H9 (cell line): ENCODE measurements around the gene ATP2B2. TPM values are rescaled to one million over a fixed set of nuclear protein-coding genes. Genes with fewer than 3 reads are reported as not detected.
A peak's percentile ranks its signal among the peaks of the same experiment; 100 is the strongest.

Experiments
- DNase-seq: peaks from one replicate; pipeline ENCODE4 v3.0.0-alpha.2; 2017
- H2AFZ ChIP-seq: one replicate; pipeline ENCODE4 v1.6.1; 2013; ENCODE audit warnings: mild to moderate bottlenecking, low read length, control low read depth, moderate library complexity
- H2AK5ac ChIP-seq: 2 replicates; pipeline ENCODE4 v1.6.1; 2013; ENCODE audit warnings: low read length, control low read depth, mixed read lengths; ENCODE audit not compliant: insufficient read length
- H2BK120ac ChIP-seq: one replicate; pipeline ENCODE4 v1.6.1; 2013; ENCODE audit warnings: low read depth, mild to moderate bottlenecking, low read length, control low read depth, inconsistent platforms; ENCODE audit not compliant: poor library complexity, severe bottlenecking
- H2BK12ac ChIP-seq: 2 replicates; pipeline ENCODE4 v1.6.1; 2013; ENCODE audit warnings: low read length, control low read depth, mixed read lengths, low read depth; ENCODE audit not compliant: insufficient read length
- H2BK15ac ChIP-seq: 2 replicates; pipeline ENCODE4 v1.6.1; 2013; ENCODE audit warnings: low read depth, low read length, control low read depth
- H2BK20ac ChIP-seq: one replicate; pipeline ENCODE4 v1.6.1; 2013; ENCODE audit warnings: low read depth, mild to moderate bottlenecking, low read length, control low read depth, inconsistent platforms; ENCODE audit not compliant: poor library complexity, severe bottlenecking
- H2BK5ac ChIP-seq: 2 replicates; pipeline ENCODE4 v1.6.1; 2013; ENCODE audit warnings: low read length, control low read depth, mixed read lengths; ENCODE audit not compliant: insufficient read length
- H3K14ac ChIP-seq: 2 replicates; pipeline ENCODE4 v1.6.1; 2013; ENCODE audit warnings: low read length, control low read depth; ENCODE audit not compliant: insufficient read depth
- H3K18ac ChIP-seq: 2 replicates; pipeline ENCODE4 v1.6.1; 2013; ENCODE audit warnings: low read depth, mild to moderate bottlenecking, mixed read lengths, low read length, control low read depth; ENCODE audit not compliant: insufficient read length
- H3K23ac ChIP-seq: 2 replicates; pipeline ENCODE4 v1.6.1; 2013; ENCODE audit warnings: low read length, control low read depth, mixed read lengths, low read depth; ENCODE audit not compliant: insufficient read length
- H3K23me2 ChIP-seq: 2 replicates; pipeline ENCODE4 v1.6.1; 2013; ENCODE audit warnings: low read depth, mild to moderate bottlenecking, mixed read lengths, low read length, control low read depth; ENCODE audit not compliant: insufficient read length, poor library complexity, severe bottlenecking
- H3K27ac ChIP-seq: 2 replicates; pipeline ENCODE4 v1.5.1; 2013; ENCODE audit warnings: low read length, control low read depth, mixed read lengths, low read depth; ENCODE audit not compliant: insufficient read length
- H3K27me3 ChIP-seq: 2 replicates; pipeline ENCODE4 v1.6.1; 2013; ENCODE audit warnings: low read length, control low read depth, inconsistent platforms; ENCODE audit not compliant: insufficient read depth
- H3K4ac ChIP-seq: 2 replicates; pipeline ENCODE4 v1.6.1; 2013; ENCODE audit warnings: low read depth, mild to moderate bottlenecking, control low read depth, inconsistent platforms, low read length, moderate library complexity
- H3K4me1 ChIP-seq: 2 replicates; pipeline ENCODE4 v1.6.1; 2013; ENCODE audit warnings: low read length, control low read depth, inconsistent platforms; ENCODE audit not compliant: insufficient read depth
- H3K4me2 ChIP-seq: 2 replicates; pipeline ENCODE4 v1.6.1; 2013; ENCODE audit warnings: low read length, control low read depth, mixed read lengths; ENCODE audit not compliant: insufficient read length, insufficient read depth
- H3K56ac ChIP-seq: 2 replicates; pipeline ENCODE4 v1.6.1; 2013; ENCODE audit warnings: low read depth, mild to moderate bottlenecking, mixed read lengths, low read length, control low read depth; ENCODE audit not compliant: insufficient read length
- H3K79me1 ChIP-seq: 2 replicates; pipeline ENCODE4 v1.6.1; 2013; ENCODE audit warnings: low read depth, mild to moderate bottlenecking, moderate library complexity, low read length, control low read depth, inconsistent platforms; ENCODE audit not compliant: insufficient read depth, poor library complexity, severe bottlenecking
- H3K79me2 ChIP-seq: 2 replicates; pipeline ENCODE4 v1.6.1; 2013; ENCODE audit warnings: low read length, control low read depth, inconsistent platforms; ENCODE audit not compliant: insufficient read depth
- H3K9ac ChIP-seq: 2 replicates; pipeline ENCODE4 v1.6.1; 2013; ENCODE audit warnings: low read length, control low read depth, mixed read lengths; ENCODE audit not compliant: insufficient read length; ENCODE audit errors: extremely low read depth
- H3K9me3 ChIP-seq: one replicate; pipeline ENCODE4 v1.6.1; 2013; ENCODE audit warnings: low read depth, low read length, inconsistent platforms; ENCODE audit not compliant: control insufficient read depth
- H3T11ph ChIP-seq: one replicate; pipeline ENCODE4 v1.6.1; 2013; ENCODE audit warnings: mild to moderate bottlenecking, low read length, control low read depth, inconsistent platforms
- H4K20me1 ChIP-seq: one replicate; pipeline ENCODE4 v1.6.1; 2013; ENCODE audit not compliant: control insufficient read depth, insufficient read length, insufficient read depth
- H4K5ac ChIP-seq: 2 replicates; pipeline ENCODE4 v1.6.1; 2013; ENCODE audit warnings: low read depth, mild to moderate bottlenecking, mixed read lengths, low read length, control low read depth; ENCODE audit not compliant: insufficient read length
- H4K8ac ChIP-seq: replicated peaks from 2 replicates; pipeline ENCODE4 v1.6.1; 2013; ENCODE audit warnings: low read length, control low read depth, mixed read lengths, low read depth; ENCODE audit not compliant: insufficient read length
- H4K91ac ChIP-seq: 2 replicates; pipeline ENCODE4 v1.6.1; 2013; ENCODE audit warnings: low read depth, mild to moderate bottlenecking, moderate library complexity, mixed read lengths, low read length, control low read depth; ENCODE audit not compliant: insufficient read length
- H3K27ac Mint-ChIP-seq, 3 experiments: 2 replicates in 2 of 3; 3 replicates in 1 of 3; pipeline ENCODE4 v1.8.0; 2020 to 2021; ENCODE audit warnings: mixed read lengths in 3 of 3, mild to moderate bottlenecking in 1 of 3, moderate library complexity in 1 of 3
- H3K27me3 Mint-ChIP-seq: 2 replicates; pipeline ENCODE4 v1.8.0; 2021; ENCODE audit warnings: low read depth, mild to moderate bottlenecking, moderate library complexity, mixed read lengths
- H3K36me3 Mint-ChIP-seq, 3 experiments: 2 replicates in 2 of 3; 3 replicates in 1 of 3; pipeline ENCODE4 v1.8.0; 2020 to 2021; ENCODE audit warnings: low read depth in 3 of 3, mixed read lengths in 3 of 3; ENCODE audit not compliant: insufficient read depth in 1 of 3
- H3K4me1 Mint-ChIP-seq, 2 experiments: 2 replicates each; pipeline ENCODE4 v1.8.0; 2020; ENCODE audit warnings: mixed read lengths in 2 of 2
- H3K4me3 Mint-ChIP-seq, 2 experiments: 2 replicates in 1 of 2; 3 replicates in 1 of 2; pipeline ENCODE4 v1.8.0; 2020 to 2021; ENCODE audit warnings: mild to moderate bottlenecking in 2 of 2, mixed read lengths in 2 of 2, moderate library complexity in 1 of 2
- H3K9me3 Mint-ChIP-seq, 2 experiments: 2 replicates in 1 of 2; 3 replicates in 1 of 2; pipeline ENCODE4 v1.8.0; 2020; ENCODE audit warnings: mild to moderate bottlenecking in 2 of 2, mixed read lengths in 2 of 2, moderate library complexity in 1 of 2
- WGBS: extraction: QIAGEN DNeasy Blood & Tissue Kit; methylation state at CpG from one replicate; pipeline ENCODE4 v1.1.7; 2013; ENCODE audit warnings: missing lambda C conversion rate, low lambda C conversion rate, mixed read lengths; ENCODE audit not compliant: insufficient read length; ENCODE audit errors: extremely low coverage; 5-methylcytosine and 5-hydroxymethylcytosine counted together
- total RNA-seq: library from RNA; stranded (reverse); gene quantifications from 2 replicates; pipeline ENCODE4 v1.2.1, GENCODE V29; 2021
- TF ChIP-seq, protein P1 (sequence below): fragments of 200-600 bp; sonication (generic); conservative IDR thresholded peaks from 3 replicates; pipeline ENCODE4 v1.8.0; 2021; ENCODE audit warnings: antibody characterized with exemption, mild to moderate bottlenecking

ATP2B2 gene
- total RNA-seq, 1 experiment from 2014 or later: 0.33 TPM

DNA sequence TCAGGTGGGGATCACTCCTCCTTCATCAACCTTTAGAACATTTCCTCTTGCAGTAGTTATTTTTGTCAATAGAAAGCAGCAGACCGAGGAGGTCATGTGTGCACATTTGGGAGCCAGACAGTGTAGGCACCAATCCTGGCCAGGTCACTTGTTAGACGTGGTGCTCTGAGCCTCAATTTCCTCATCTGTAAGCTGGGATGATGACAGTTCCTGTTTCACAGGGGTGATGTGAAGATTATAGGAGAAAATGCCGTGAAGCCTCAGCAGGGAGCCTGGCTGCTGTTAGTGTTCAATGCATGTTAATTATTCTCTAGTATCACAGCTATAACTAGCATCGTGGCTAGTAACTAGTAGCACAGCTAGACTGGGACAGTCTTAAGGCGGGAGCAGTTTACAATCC lies 64.7 kb downstream of the ATP2B2 start:
- H4K8ac ChIP-seq: no peak overlapping the region
- no peak for DNase-seq
- H3K23ac ChIP-seq: no peak overlapping the region
- no peak overlapping the region for H4K5ac ChIP-seq
- no peak overlapping the region for H2BK20ac ChIP-seq
- H3K9me3 ChIP-seq: no peaks in the 10 kb centered on the region
- H3K4ac ChIP-seq: no peak overlapping the region
- H3K4me1 ChIP-seq: peaks cover 2% of the 10 kb centered on the region; the same call in 1 of the 2 replicates
- no peaks in the 10 kb centered on the region for H4K20me1 ChIP-seq
- Mint-ChIP-seq H3K9me3 (no peaks in the 10 kb centered on the region; a peak in 1 of 5 replicates), H3K27ac (peak overlapping the region in 1 of 3 experiments; percentile 54; a peak in 2 of 7 replicates), H3K36me3 (no peaks in the 10 kb centered on the region), H3K4me1 (peaks cover 5 to 8% of the 10 kb centered on the region in 2 experiments), H3K27me3 (peaks cover 4% of the 10 kb centered on the region), H3K4me3 (no peak overlapping the region)
- H2AFZ ChIP-seq: no peak overlapping the region
- no peak overlapping the region for H3K4me2 ChIP-seq
- H2BK12ac ChIP-seq: no peak overlapping the region
- no peak overlapping the region for H3K27ac ChIP-seq
- H2BK120ac ChIP-seq: no peak overlapping the region
- no peaks in the 10 kb centered on the region for H3K23me2 ChIP-seq
- TF ChIP-seq, protein P1, sequence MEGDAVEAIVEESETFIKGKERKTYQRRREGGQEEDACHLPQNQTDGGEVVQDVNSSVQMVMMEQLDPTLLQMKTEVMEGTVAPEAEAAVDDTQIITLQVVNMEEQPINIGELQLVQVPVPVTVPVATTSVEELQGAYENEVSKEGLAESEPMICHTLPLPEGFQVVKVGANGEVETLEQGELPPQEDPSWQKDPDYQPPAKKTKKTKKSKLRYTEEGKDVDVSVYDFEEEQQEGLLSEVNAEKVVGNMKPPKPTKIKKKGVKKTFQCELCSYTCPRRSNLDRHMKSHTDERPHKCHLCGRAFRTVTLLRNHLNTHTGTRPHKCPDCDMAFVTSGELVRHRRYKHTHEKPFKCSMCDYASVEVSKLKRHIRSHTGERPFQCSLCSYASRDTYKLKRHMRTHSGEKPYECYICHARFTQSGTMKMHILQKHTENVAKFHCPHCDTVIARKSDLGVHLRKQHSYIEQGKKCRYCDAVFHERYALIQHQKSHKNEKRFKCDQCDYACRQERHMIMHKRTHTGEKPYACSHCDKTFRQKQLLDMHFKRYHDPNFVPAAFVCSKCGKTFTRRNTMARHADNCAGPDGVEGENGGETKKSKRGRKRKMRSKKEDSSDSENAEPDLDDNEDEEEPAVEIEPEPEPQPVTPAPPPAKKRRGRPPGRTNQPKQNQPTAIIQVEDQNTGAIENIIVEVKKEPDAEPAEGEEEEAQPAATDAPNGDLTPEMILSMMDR: no peak
- H2BK5ac ChIP-seq: no peak overlapping the region
- no peaks in the 10 kb centered on the region for H3K79me1 ChIP-seq
- H3K79me2 ChIP-seq: no peaks in the 10 kb centered on the region
- no peak overlapping the region for H2BK15ac ChIP-seq
- H3T11ph ChIP-seq: no peak overlapping the region
- no peak overlapping the region for H4K91ac ChIP-seq
- no peaks in the 10 kb centered on the region for H3K27me3 ChIP-seq
- no peak overlapping the region for H3K18ac ChIP-seq
- no peak overlapping the region for H3K14ac ChIP-seq
- no peak overlapping the region for H3K9ac ChIP-seq
- no peak overlapping the region for H3K56ac ChIP-seq
- no CpG with 5 or more reads among the region's 5 CpGs for WGBS
- no peak overlapping the region for H2AK5ac ChIP-seq
